ENCODE data around the gene PIN1. TPM values are rescaled to one million over a fixed set of nuclear protein-coding genes. Genes with fewer than 3 reads are reported as not detected.
A peak's percentile ranks its signal among the peaks of the same experiment; 100 is the strongest.

Gene PIN1
- total RNA-seq, 1 donor from 2014 or later = 50.3 TPM

DNA sequence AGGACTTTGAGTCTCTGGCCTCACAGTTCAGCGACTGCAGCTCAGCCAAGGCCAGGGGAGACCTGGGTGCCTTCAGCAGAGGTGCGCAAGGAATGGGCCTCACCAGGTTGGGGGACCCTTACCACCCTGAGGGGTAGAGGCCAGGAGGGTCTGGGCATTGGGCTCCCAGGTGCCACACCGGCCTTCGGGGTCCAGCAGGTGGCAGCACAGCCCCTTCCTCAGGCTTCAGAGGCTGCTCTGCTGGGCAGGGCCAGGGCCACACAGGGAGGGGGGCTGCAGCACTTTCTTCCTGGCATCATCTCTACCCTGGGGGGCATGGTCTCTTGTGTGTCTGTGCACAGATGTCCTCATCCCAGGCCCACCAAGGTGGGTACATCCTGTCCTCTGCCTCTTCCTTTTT is 12.9 kb downstream of the PIN1 start:
- ATAC-seq (no peak), DNase-seq (no peak)
- intact Hi-C loops (cut with DNase I) = no loop called here
- no peak overlapping the region for H3K4me3 ChIP-seq
- no peaks in the 10 kb centered on the region for H3K4me1 ChIP-seq
- no peaks in the 10 kb centered on the region for H3K9me3 ChIP-seq
- TF ChIP-seq, protein P1, sequence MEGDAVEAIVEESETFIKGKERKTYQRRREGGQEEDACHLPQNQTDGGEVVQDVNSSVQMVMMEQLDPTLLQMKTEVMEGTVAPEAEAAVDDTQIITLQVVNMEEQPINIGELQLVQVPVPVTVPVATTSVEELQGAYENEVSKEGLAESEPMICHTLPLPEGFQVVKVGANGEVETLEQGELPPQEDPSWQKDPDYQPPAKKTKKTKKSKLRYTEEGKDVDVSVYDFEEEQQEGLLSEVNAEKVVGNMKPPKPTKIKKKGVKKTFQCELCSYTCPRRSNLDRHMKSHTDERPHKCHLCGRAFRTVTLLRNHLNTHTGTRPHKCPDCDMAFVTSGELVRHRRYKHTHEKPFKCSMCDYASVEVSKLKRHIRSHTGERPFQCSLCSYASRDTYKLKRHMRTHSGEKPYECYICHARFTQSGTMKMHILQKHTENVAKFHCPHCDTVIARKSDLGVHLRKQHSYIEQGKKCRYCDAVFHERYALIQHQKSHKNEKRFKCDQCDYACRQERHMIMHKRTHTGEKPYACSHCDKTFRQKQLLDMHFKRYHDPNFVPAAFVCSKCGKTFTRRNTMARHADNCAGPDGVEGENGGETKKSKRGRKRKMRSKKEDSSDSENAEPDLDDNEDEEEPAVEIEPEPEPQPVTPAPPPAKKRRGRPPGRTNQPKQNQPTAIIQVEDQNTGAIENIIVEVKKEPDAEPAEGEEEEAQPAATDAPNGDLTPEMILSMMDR (IDR thresholded peaks at IDR 0.05) = peak; percentile 33
- peaks cover 29% of the 10 kb centered on the region for H3K36me3 ChIP-seq
- H3K27me3 ChIP-seq = no peaks in the 10 kb centered on the region
- H3K27ac ChIP-seq = no peak overlapping the region

DNA sequence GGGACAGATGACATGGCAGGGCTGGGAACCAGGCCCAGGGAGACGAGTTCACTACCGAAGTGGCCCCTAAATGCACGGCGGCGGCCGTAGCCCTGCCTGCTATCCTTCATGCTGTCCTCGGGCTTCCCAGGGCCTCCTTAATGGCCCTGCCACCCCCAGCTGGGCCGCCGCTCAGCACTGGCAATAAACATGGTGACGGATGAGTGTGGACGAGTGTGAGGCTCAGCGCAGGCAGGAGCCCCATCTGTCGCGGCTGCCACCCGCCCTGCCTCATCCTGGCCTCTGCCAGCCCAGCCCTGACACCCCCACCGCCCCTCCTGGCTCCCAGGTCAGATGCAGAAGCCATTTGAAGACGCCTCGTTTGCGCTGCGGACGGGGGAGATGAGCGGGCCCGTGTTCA is 13.6 kb downstream of the PIN1 start:
- intact Hi-C loops (cut with DNase I) = no loop called here
- Histone ChIP-seq H3K27me3 (no peaks in the 10 kb centered on the region), H3K4me1 (no peaks in the 10 kb centered on the region), H3K9me3 (no peaks in the 10 kb centered on the region), H3K4me3 (no peak overlapping the region), H3K27ac (no peak overlapping the region), H3K36me3 (peaks cover 25% of the 10 kb centered on the region)
- TF ChIP-seq, protein P1 (IDR thresholded peaks at IDR 0.05) = no peak
- ATAC-seq (no peak), DNase-seq (no peak)

DNA sequence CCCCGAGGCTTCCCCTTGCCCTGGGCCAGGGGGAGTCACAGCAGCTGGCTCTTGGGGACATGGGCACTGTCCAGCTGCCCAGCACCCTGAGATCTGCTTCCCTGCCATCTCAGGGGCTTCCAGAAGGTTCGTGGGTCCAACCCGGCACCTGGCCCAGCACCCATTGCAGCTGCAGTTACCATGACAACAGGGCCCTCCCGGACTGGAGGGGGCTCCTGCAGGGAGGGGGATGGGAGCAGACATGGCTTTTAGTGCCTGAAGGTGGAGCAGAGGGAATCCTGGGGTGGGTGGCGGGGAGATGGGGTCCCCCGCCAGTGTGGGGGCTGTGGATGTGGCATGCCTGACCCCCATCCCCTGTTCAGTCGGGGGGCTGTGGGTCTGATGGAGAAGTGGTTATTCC is 14.7 kb downstream of the PIN1 start:
- no peaks in the 10 kb centered on the region for H3K4me1 ChIP-seq
- TF ChIP-seq, protein P1 (IDR thresholded peaks at IDR 0.05) = no peak
- ATAC-seq (no peak), DNase-seq (no peak)
- no peak overlapping the region for H3K4me3 ChIP-seq
- H3K36me3 ChIP-seq = peaks cover 14% of the 10 kb centered on the region
- no peaks in the 10 kb centered on the region for H3K9me3 ChIP-seq
- H3K27me3 ChIP-seq = no peaks in the 10 kb centered on the region
- intact Hi-C loops (cut with DNase I) = no loop called here
- H3K27ac ChIP-seq = no peak overlapping the region

DNA sequence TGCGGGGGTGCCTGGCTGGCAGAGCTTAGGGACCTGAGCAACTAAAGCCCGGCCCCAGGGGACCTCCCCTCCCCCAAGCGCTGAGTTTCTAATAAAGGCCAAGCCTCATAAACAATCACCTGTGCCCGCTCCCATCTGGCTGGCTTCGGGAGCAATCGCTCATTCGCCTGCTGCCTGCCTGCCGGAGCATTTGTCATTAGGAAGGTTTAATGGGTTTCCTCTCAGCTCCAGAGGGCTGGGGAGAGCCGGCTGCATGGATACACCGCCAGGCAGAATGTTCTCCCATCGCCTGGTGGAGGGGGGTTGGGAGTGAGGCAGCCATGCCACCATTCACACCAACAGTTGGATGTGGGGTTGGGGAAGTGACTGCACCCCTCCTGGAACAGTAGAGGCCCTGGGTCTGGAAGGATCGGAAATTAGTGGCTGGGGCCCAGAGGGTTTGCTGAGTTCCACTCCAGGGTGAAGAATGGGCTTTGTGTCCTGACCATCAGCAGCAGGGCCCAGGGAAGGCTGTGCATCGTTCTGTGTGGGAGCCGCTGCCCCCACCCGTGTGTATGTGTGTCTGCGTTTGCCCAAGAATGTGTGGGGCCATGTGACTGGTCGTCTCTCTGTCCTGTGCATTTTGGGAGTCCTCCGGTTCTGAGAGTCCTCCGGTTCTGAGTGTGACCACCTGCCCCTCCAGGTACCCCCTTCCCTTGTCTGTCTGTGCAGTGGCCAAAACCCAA is 15.3 kb downstream of the PIN1 start:
- Histone ChIP-seq H3K27ac (no peak overlapping the region), H3K4me1 (no peaks in the 10 kb centered on the region), H3K27me3 (no peaks in the 10 kb centered on the region), H3K4me3 (no peak overlapping the region), H3K36me3 (peaks cover 10% of the 10 kb centered on the region), H3K9me3 (no peaks in the 10 kb centered on the region)
- no peak for ATAC-seq
- intact Hi-C loops (cut with DNase I) = no loop called here
- TF ChIP-seq, protein P1 (IDR thresholded peaks at IDR 0.05) = no peak
- DNase-seq = no peak

DNA sequence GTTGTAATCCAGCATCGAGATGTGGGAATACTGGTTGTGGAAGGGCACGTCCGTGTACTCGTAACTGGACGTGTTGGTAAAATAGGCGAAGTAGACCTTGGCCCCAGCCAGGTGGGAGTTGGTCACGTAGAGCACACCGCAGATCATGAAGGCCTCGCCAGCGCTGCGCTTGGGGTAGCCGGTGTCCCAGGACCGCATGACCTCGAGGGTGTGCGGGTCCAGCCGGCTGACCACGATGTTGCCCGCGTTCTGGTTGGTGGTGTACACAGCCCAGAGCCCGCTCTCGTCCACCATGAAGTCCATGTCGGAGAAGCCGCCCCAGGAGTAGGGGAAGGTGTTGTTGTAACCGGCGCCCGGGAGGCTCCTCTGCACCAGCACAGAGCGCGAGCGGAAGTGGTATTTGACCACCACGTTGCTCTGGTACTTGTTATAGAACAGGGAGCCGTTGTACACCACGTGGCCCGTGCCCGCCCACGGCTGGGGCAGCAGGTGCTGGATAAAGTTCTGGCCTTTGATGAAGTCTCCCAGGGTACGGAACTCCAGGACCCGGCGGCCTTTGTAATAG is 19.2 kb downstream of the PIN1 start:
- no peak for ATAC-seq
- Histone ChIP-seq H3K36me3 (no peaks in the 10 kb centered on the region), H3K27ac (no peak overlapping the region), H3K27me3 (no peaks in the 10 kb centered on the region), H3K4me1 (no peaks in the 10 kb centered on the region), H3K4me3 (no peak overlapping the region), H3K9me3 (no peaks in the 10 kb centered on the region)
- no peak for DNase-seq
- TF ChIP-seq, protein P1 (IDR thresholded peaks at IDR 0.05) = no peak
- intact Hi-C loops (cut with DNase I) = no loop called here
